Measurements from ENCODE around the gene SYNGR4.

- TF ChIP-seq, protein P1, sequence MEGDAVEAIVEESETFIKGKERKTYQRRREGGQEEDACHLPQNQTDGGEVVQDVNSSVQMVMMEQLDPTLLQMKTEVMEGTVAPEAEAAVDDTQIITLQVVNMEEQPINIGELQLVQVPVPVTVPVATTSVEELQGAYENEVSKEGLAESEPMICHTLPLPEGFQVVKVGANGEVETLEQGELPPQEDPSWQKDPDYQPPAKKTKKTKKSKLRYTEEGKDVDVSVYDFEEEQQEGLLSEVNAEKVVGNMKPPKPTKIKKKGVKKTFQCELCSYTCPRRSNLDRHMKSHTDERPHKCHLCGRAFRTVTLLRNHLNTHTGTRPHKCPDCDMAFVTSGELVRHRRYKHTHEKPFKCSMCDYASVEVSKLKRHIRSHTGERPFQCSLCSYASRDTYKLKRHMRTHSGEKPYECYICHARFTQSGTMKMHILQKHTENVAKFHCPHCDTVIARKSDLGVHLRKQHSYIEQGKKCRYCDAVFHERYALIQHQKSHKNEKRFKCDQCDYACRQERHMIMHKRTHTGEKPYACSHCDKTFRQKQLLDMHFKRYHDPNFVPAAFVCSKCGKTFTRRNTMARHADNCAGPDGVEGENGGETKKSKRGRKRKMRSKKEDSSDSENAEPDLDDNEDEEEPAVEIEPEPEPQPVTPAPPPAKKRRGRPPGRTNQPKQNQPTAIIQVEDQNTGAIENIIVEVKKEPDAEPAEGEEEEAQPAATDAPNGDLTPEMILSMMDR (IDR thresholded peaks at IDR 0.05): no peak
- no peak for TF ChIP-seq POLR2AphosphoS5 (IDR thresholded peaks at IDR 0.05)
- no peak for TF ChIP-seq EP300 (IDR thresholded peaks at IDR 0.05)
- no peak for TF ChIP-seq POLR2A (IDR thresholded peaks at IDR 0.05)
These were observed 30.4 kb downstream of the SYNGR4 start for GRCh38 chr19:48394331-48395169.
